Endothelial cell of umbilical vein (primary cell): Measurements from ENCODE around the gene ANKS1A. TPM values are rescaled to one million over a fixed set of nuclear protein-coding genes. Genes with fewer than 3 reads are reported as not detected.

Source experiments
- BruUV-seq: library from RNA; stranded (reverse); fragments of 400-500 nt; replicated peaks from 2 replicates; lab custom pipeline; 2021; lab: Mats Ljungman, UMichigan
- CTCF ChIA-PET: fragments of 300-600, 350-600 bp; sonication (Branson Sonifier 250); formaldehyde crosslinking; loops from one replicate; lab custom pipeline; 2021; ENCODE audit warnings: antibody characterized with exemption, inconsistent platforms; lab: Charles Lee
- POLR2A ChIA-PET: fragments of 300-600, 350-600 bp; sonication (Branson Sonifier 250); formaldehyde crosslinking; loops from one replicate; lab custom pipeline; 2021; ENCODE audit warnings: antibody characterized with exemption, inconsistent platforms; lab: Charles Lee
- DNase-seq: peaks from one replicate; pipeline ENCODE4 v3.0.0-alpha.2; 2011; ENCODE audit warnings: low read depth, low spot score
- FAIRE-seq: peaks from 2 replicates; lab custom pipeline; 2011; peaks lifted over from hg19 to GRCh38; lab: Jason Lieb, UNC
- H2AFZ ChIP-seq: 2 replicates; pipeline ENCODE4 v1.6.0; 2012; ENCODE audit warnings: low read depth, low read length, control low read depth, inconsistent platforms
- H3K27ac ChIP-seq: 2 replicates; pipeline ENCODE4 v1.5.1; 2011; ENCODE audit warnings: low read depth, mild to moderate bottlenecking, control low read depth, low read length, moderate library complexity; ENCODE audit not compliant: insufficient read depth
- H3K27me3 ChIP-seq, 2 experiments: 2 replicates each; pipeline versions ENCODE4 v1.6.0 to v1.6.1; 2011; ENCODE audit warnings: low read length in 2 of 2, mixed read lengths in 1 of 2; ENCODE audit not compliant: control insufficient read depth in 2 of 2, insufficient read depth in 2 of 2
- H3K36me3 ChIP-seq, 2 experiments: 2 replicates in 1 of 2; 3 replicates in 1 of 2; pipeline ENCODE4 v1.5.1; 2011; ENCODE audit warnings: low read length in 2 of 2, mild to moderate bottlenecking in 1 of 2, moderate library complexity in 1 of 2; ENCODE audit not compliant: control insufficient read depth in 2 of 2, insufficient read depth in 2 of 2; ENCODE audit errors: extremely low read depth in 1 of 2
- H3K4me1 ChIP-seq: 3 replicates; pipeline ENCODE4 v1.5.1; 2011; ENCODE audit warnings: mild to moderate bottlenecking, low read length; ENCODE audit not compliant: control insufficient read depth, insufficient read depth; ENCODE audit errors: extremely low read depth
- H3K4me2 ChIP-seq: 2 replicates; pipeline ENCODE4 v1.6.1; 2011; ENCODE audit warnings: low read length, control low read depth, mixed read lengths; ENCODE audit not compliant: insufficient read depth
- H3K4me3 ChIP-seq, 3 experiments: fragments of 200-600 bp in 1 of 3; sonication (generic), shearing (Covaris generic) in 1 of 3; replicated peaks in 1 of 3; 2 replicates each; pipeline ENCODE4 v1.5.1; 2011 to 2016; ENCODE audit warnings: control low read depth in 3 of 3, low read length in 3 of 3, mild to moderate bottlenecking in 2 of 3, inconsistent platforms in 1 of 3, low read depth in 1 of 3, moderate library complexity in 1 of 3; ENCODE audit not compliant: insufficient read depth in 1 of 3
- H3K79me2 ChIP-seq: 2 replicates; pipeline ENCODE4 v1.6.0; 2012; ENCODE audit warnings: low read length, inconsistent platforms; ENCODE audit not compliant: control insufficient read depth, insufficient read depth
- H3K9ac ChIP-seq: replicated peaks from 2 replicates; pipeline ENCODE3; 2011; ENCODE audit warnings: low read length, control low read depth; ENCODE audit not compliant: insufficient read depth; ENCODE audit errors: extremely low read depth
- H3K9me1 ChIP-seq: replicated peaks from 3 replicates; pipeline ENCODE4 v1.6.0; 2011; ENCODE audit warnings: mild to moderate bottlenecking, low read length; ENCODE audit not compliant: control insufficient read depth, insufficient read depth; ENCODE audit errors: extremely low read depth
- H3K9me3 ChIP-seq: replicated peaks from 2 replicates; pipeline ENCODE4 v1.5.1; 2012; ENCODE audit warnings: low read length, inconsistent platforms; ENCODE audit not compliant: control insufficient read depth, insufficient read depth
- H4K20me1 ChIP-seq: replicated peaks from 2 replicates; pipeline ENCODE3; 2011; ENCODE audit warnings: mild to moderate bottlenecking, low read length; ENCODE audit not compliant: control insufficient read depth, insufficient read depth; ENCODE audit errors: extremely low read depth
- CTCF ChIP-seq, 2 donors: IDR thresholded peaks; 1 replicate in 1 of 2; 2 replicates in 1 of 2; pipeline ENCODE4 v1.5.1; 2011; ENCODE audit warnings: low read length in 2 of 2, mild to moderate bottlenecking in 2 of 2, moderate library complexity in 2 of 2, control low read depth in 1 of 2, inconsistent platforms in 1 of 2, low read depth in 1 of 2; ENCODE audit not compliant: insufficient read depth in 1 of 2; ENCODE audit errors: extremely low read depth in 1 of 2
- EZH2 ChIP-seq: IDR thresholded peaks from 2 replicates; pipeline ENCODE4 v1.6.1; 2012; ENCODE audit warnings: borderline replicate concordance, low read depth, mild to moderate bottlenecking, moderate library complexity, low read length, inconsistent platforms; ENCODE audit not compliant: severe bottlenecking
- FOS ChIP-seq: IDR thresholded peaks from 2 replicates; pipeline ENCODE4 v1.6.1; 2011; ENCODE audit warnings: mild to moderate bottlenecking, low read length, moderate library complexity, borderline replicate concordance; ENCODE audit not compliant: insufficient read depth
- GATA2 ChIP-seq: IDR thresholded peaks from 2 replicates; pipeline ENCODE4 v1.7.0; 2011; ENCODE audit warnings: low read depth, mild to moderate bottlenecking, moderate library complexity, mixed read lengths, low read length; ENCODE audit not compliant: insufficient read length, insufficient read depth
- JUN ChIP-seq: IDR thresholded peaks from 2 replicates; pipeline ENCODE4 v1.6.1; 2011; ENCODE audit warnings: borderline replicate concordance, low read depth; ENCODE audit not compliant: insufficient read length, insufficient read depth
- MYC ChIP-seq: IDR thresholded peaks from one replicate; pipeline ENCODE4 v1.6.1; 2011; ENCODE audit warnings: mild to moderate bottlenecking, low read depth, low read length
- POLR2A ChIP-seq: IDR thresholded peaks from 2 replicates; pipeline ENCODE4 v1.6.1; 2012; ENCODE audit warnings: low read depth, mild to moderate bottlenecking, control low read depth, low read length
- POLR2AphosphoS5 ChIP-seq: IDR thresholded peaks from 2 replicates; pipeline ENCODE4 v1.6.1; 2012; ENCODE audit warnings: low read depth, mild to moderate bottlenecking, control low read depth, low read length, moderate library complexity; ENCODE audit not compliant: insufficient read depth
- dilution Hi-C: fragments of 300-500 bp; cut with MboI; formaldehyde crosslinking; loops from one replicate; pipeline ENCODE4 v1.15.0; 2019; ENCODE audit warnings: low sequenced_read_pairs; ENCODE audit not compliant: extremely low pct_ligation_motif_present
- intact Hi-C: fragments of 100-400 bp; cut with micrococcal nuclease; formaldehyde crosslinking; loops from one replicate; pipeline ENCODE4 v1.10.0; 2022
- polyA plus RNA-seq, 4 experiments: library from polyadenylated mRNA; depleted of rRNA in 3 of 4; stranded (reverse) in 3 of 4; unstranded in 1 of 4; fragments of >200 nt; gene quantifications; 2 replicates each; pipeline versions ENCODE4 v1.2.1 to v1.2.3, GENCODE V29; 2011 to 2012; ENCODE audit warnings: missing spikeins in 1 of 4
- total RNA-seq: library from RNA; stranded (reverse); gene quantifications from 2 replicates; pipeline ENCODE4 v1.2.3, GENCODE V29; 2021
- TF ChIP-seq, protein P1 (sequence below): IDR thresholded peaks from 2 replicates; pipeline ENCODE4 v1.6.1; 2011; ENCODE audit not compliant: insufficient read depth, insufficient read length

ANKS1A gene
- total and polyA plus RNA-seq, 2 donors (not counting 3 experiments of a cell fraction or from before 2014, with no cell fraction given): 8.9 to 26.1 TPM

GRCh38 chr6:35019171-35019570 lies 130.1 kb downstream of the ANKS1A start:
- peak overlapping the region; percentile 28 for H3K4me2 ChIP-seq
- H3K4me1 ChIP-seq: peaks cover 56% of the 10 kb centered on the region
- ChIA-PET POLR2A (interaction anchor here (1.4 kb wide), 1 partner anchor 8 kb away, joined by 4 read pairs; no protein-coding TSS in a partner anchor), CTCF (interaction anchor here (1.1 to 2.9 kb wide), 3 partner anchors 11 to 32 kb away, joined by 3 to 17 read pairs (median 4); no protein-coding TSS in a partner anchor)
- DNase-seq (no peak), FAIRE-seq (no peak)
- no peaks in the 10 kb centered on the region for H3K9me1 ChIP-seq
- no TSS peak for BruUV-seq
- H3K4me3 ChIP-seq: peak overlapping the region in 2 of 3 experiments; percentile 13 to 33
- no peak overlapping the region for H3K27ac ChIP-seq
- intact Hi-C loops: no loop called here
- H4K20me1 ChIP-seq: no peaks in the 10 kb centered on the region
- no peak overlapping the region for H3K9ac ChIP-seq
- no peaks in the 10 kb centered on the region for H3K27me3 ChIP-seq
- dilution Hi-C loops: no loop called here
- no peak overlapping the region for H2AFZ ChIP-seq
- no peaks in the 10 kb centered on the region for H3K9me3 ChIP-seq
- H3K79me2 ChIP-seq: no peaks in the 10 kb centered on the region
- no peak for TF ChIP-seq POLR2AphosphoS5
- H3K36me3 ChIP-seq: no peaks in the 10 kb centered on the region

DNA sequence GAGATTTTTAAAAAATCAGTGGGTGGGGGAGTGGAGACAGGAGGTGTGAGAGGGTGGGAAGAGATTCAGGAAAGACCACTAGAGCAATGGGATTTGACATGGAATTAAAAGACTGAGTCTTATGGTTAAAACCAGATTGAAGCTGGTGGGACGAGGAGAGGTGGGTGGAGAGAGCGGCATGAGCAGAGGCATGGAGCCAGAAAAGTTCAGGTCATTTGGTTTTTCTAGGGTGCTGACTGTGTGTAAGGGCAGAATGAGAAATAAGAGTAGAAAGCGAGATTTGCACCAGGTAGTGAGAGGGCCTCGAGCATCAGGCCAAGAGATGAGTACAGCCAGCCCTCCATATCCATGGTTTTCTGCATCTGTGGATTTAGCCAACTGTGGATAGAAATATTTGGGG lies 130.8 kb downstream of the ANKS1A start:
- Histone ChIP-seq H3K4me3 (no peak overlapping the region), H3K79me2 (no peaks in the 10 kb centered on the region), H3K27ac (no peak overlapping the region), H3K9me1 (no peaks in the 10 kb centered on the region), H2AFZ (no peak overlapping the region), H4K20me1 (no peaks in the 10 kb centered on the region), H3K9me3 (no peaks in the 10 kb centered on the region), H3K27me3 (no peaks in the 10 kb centered on the region), H3K9ac (no peak overlapping the region), H3K4me1 (peaks cover 56% of the 10 kb centered on the region), H3K4me2 (no peak overlapping the region), H3K36me3 (no peaks in the 10 kb centered on the region)
- dilution Hi-C loops (no loop called here), intact Hi-C loops (no loop called here)
- ChIA-PET CTCF (interaction anchor here (1.1 to 2.9 kb wide), 3 partner anchors 10 to 33 kb away, joined by 3 to 17 read pairs (median 4); no protein-coding TSS in a partner anchor), POLR2A (no interaction called here)
- FAIRE-seq (no peak), DNase-seq (no peak)
- no TSS peak for BruUV-seq
- TF ChIP-seq JUN (no peak), POLR2A (no peak), POLR2AphosphoS5 (no peak), MYC (no peak), GATA2 (no peak), FOS (no peak), CTCF (IDR thresholded peaks at IDR 0.05; ENCODE audit: extremely low read depth in 1 of 2, insufficient read depth in 1 of 2, low read depth in 1 of 2, low read length in 2 of 2) (no peak), EZH2 (no peak)
- TF ChIP-seq, protein P1, sequence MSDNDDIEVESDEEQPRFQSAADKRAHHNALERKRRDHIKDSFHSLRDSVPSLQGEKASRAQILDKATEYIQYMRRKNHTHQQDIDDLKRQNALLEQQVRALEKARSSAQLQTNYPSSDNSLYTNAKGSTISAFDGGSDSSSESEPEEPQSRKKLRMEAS: no peak
